ENCODE measurements around the gene CYP8B1. TPM values are rescaled to one million over a fixed set of nuclear protein-coding genes. Genes with fewer than 3 reads are reported as not detected.

Gene CYP8B1
- total and polyA plus RNA-seq, 2 of the 13 experiments (the other 11 are each of a cell fraction or from before 2014, with no cell fraction given) = 0.58 to 2.0 TPM

DNA sequence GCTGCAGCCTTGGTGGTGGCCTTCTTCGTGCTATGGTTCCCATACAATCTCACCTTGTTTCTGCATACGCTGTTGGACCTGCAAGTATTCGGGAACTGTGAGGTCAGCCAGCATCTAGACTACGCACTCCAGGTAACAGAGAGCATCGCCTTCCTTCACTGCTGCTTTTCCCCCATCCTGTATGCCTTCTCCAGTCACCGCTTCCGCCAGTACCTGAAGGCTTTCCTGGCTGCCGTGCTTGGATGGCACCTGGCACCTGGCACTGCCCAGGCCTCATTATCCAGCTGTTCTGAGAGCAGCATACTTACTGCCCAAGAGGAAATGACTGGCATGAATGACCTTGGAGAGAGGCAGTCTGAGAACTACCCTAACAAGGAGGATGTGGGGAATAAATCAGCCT is 10.4 kb downstream of the CYP8B1 start:
- CTCF ChIA-PET (ENCODE audit: low intra/inter-chr PET ratio, low total read pairs) = no interaction called here
- no peaks in the 10 kb centered on the region; the same call in 1 of the 2 replicates for H3K9me3 ChIP-seq (ENCODE audit: low read length)
- no peaks in the 10 kb centered on the region for H3K79me2 ChIP-seq (ENCODE audit: insufficient read depth, low read length)
- H3K36me3 ChIP-seq (replicated peaks in 1 of 2; ENCODE audit: control insufficient read depth in 1 of 2, insufficient read depth in 2 of 2, low read length in 2 of 2) = no peaks in the 10 kb centered on the region
- POLR2A ChIA-PET = no interaction called here
- intact Hi-C loops (cut with micrococcal nuclease; ENCODE audit: unreplicated experiment) (no loop called here), in situ Hi-C loops (cut with HindIII; ENCODE audit: extremely low pct_ligation_motif_present, low pct_unique_long_range_greater_than_20kb) (no loop called here)
- no peak overlapping the region for H3K9ac ChIP-seq (ENCODE audit: insufficient read depth, low read depth, low read length)
- no peak overlapping the region for H3K4me3 ChIP-seq (replicated peaks in 1 of 3; ENCODE audit: insufficient read depth in 1 of 3, low read depth in 2 of 3, low read length in 3 of 3)
- H3K4me1 ChIP-seq (ENCODE audit: insufficient read depth, low read length) = peaks cover 20% of the 10 kb centered on the region
- no peak overlapping the region for H2AFZ ChIP-seq (ENCODE audit: low read length)
- no peak for TF ChIP-seq NFKB2 (CRISPR knock-in tag; IDR thresholded peaks at IDR 0.05; ENCODE audit: borderline replicate concordance)
- FAIRE-seq = no peak
- no TSS peak for BruUV-seq (replicated peaks)
- WGBS (ENCODE audit: low lambda C conversion rate) = 96% methylated on average over 8 of the region's 8 CpGs
- no peak for DNase-seq (ENCODE audit: low spot score)
- H4K20me1 ChIP-seq (ENCODE audit: insufficient read depth, low read length) = no peaks in the 10 kb centered on the region
- H3K27me3 ChIP-seq (ENCODE audit: control insufficient read depth in 1 of 2, insufficient read depth in 2 of 2, low read length in 2 of 2) = no peaks in the 10 kb centered on the region
- no peak for ATAC-seq
- no peak overlapping the region for H3K4me2 ChIP-seq (ENCODE audit: low read depth, low read length)
- no peak overlapping the region for H3K27ac ChIP-seq (ENCODE audit: extremely low read length, insufficient read depth, low read length)

DNA sequence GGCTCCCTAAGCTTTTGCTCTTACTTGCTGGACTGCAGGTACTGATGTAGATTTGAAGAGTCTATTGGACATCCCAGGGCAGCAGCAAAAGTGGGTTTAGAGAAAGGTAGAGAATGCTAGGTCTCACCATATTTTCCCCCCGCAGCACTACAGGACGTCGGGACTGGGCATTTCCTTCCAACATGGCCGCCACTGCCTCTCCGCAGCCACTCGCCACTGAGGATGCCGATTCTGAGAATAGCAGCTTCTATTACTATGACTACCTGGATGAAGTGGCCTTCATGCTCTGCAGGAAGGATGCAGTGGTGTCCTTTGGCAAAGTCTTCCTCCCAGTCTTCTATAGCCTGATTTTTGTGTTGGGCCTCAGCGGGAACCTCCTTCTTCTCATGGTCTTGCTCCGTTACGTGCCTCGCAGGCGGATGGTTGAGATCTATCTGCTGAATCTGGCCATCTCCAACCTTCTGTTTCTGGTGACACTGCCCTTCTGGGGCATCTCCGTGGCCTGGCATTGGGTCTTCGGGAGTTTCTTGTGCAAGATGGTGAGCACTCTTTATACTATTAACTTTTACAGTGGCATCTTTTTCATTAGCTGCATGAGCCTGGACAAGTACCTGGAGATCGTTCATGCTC is 11.2 kb downstream of the CYP8B1 start:
- FAIRE-seq (no peak), DNase-seq (ENCODE audit: low spot score) (no peak), ATAC-seq (no peak)
- Histone ChIP-seq H3K4me1 (ENCODE audit: insufficient read depth, low read length) (peaks cover 20% of the 10 kb centered on the region), H3K79me2 (ENCODE audit: insufficient read depth, low read length) (no peaks in the 10 kb centered on the region), H4K20me1 (ENCODE audit: insufficient read depth, low read length) (no peaks in the 10 kb centered on the region), H3K4me2 (ENCODE audit: low read depth, low read length) (no peak overlapping the region), H3K9me3 (ENCODE audit: low read length) (no peaks in the 10 kb centered on the region; the same call in 1 of the 2 replicates), H3K9ac (ENCODE audit: insufficient read depth, low read depth, low read length) (no peak overlapping the region), H3K27ac (ENCODE audit: extremely low read length, insufficient read depth, low read length) (no peak overlapping the region), H3K27me3 (ENCODE audit: control insufficient read depth in 1 of 2, insufficient read depth in 2 of 2, low read length in 2 of 2) (no peaks in the 10 kb centered on the region), H3K36me3 (replicated peaks in 1 of 2; ENCODE audit: control insufficient read depth in 1 of 2, insufficient read depth in 2 of 2, low read length in 2 of 2) (no peaks in the 10 kb centered on the region), H3K4me3 (replicated peaks in 1 of 3; ENCODE audit: insufficient read depth in 1 of 3, low read depth in 2 of 3, low read length in 3 of 3) (no peak overlapping the region), H2AFZ (ENCODE audit: low read length) (no peak overlapping the region)
- in situ Hi-C loops (cut with HindIII; ENCODE audit: extremely low pct_ligation_motif_present, low pct_unique_long_range_greater_than_20kb) = no loop called here
- ChIA-PET CTCF (ENCODE audit: low intra/inter-chr PET ratio, low total read pairs) (no interaction called here), POLR2A (no interaction called here)
- no TSS peak for BruUV-seq (replicated peaks)
- 94% methylated on average over 15 of the region's 15 CpGs for WGBS (ENCODE audit: low lambda C conversion rate)
- intact Hi-C loops (cut with micrococcal nuclease; ENCODE audit: unreplicated experiment) = no loop called here
- no peak for TF ChIP-seq MYNN (CRISPR knock-in tag; IDR thresholded peaks at IDR 0.05; ENCODE audit: low read depth)

Data from HepG2 (cell line).